ENCODE measurements around the gene SH3GLB2.
"Not testable (repeated sequence)": the region's sequence is repeated elsewhere in the genome, so short reads cannot be mapped to it uniquely, and the experiment has no call there.

SH3GLB2 gene

DNA sequence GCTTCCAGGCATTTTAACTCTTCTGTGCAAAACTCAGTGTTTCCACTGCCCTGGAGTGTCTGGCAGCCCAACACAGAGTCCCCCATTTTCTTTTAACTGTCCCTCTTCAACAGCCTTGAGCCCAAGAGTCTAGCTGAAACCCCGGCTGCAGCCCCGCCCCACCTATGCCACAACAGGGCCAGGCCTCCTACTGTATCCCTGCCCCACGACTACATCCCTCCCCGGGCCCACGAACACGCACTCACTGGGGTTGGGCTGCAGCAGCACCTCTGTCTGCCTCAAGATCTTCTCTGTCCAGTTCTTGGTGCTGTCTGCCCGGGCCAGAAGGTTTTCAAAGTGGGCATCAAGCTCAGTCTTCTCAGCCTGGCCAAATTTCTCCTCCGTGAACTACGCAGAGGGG, 6.1 kb downstream of the SH3GLB2 start:
- DNase-seq (ENCODE audit: low read depth in 2 of 2): no peak

- no peak for DNase-seq (ENCODE audit: low read depth in 2 of 2)
These were observed 7.0 kb downstream of the SH3GLB2 start for GRCh38 chr9:129021091-129021490.

GRCh38 chr9:129014608-129015007, 13.5 kb downstream of the SH3GLB2 start:
- DNase-seq (ENCODE audit: low read depth in 2 of 2): no peak

- DNase-seq (ENCODE audit: low read depth in 2 of 2): no peak
These were observed 14.0 kb downstream of the SH3GLB2 start for GRCh38 chr9:129014124-129014523.

DNA sequence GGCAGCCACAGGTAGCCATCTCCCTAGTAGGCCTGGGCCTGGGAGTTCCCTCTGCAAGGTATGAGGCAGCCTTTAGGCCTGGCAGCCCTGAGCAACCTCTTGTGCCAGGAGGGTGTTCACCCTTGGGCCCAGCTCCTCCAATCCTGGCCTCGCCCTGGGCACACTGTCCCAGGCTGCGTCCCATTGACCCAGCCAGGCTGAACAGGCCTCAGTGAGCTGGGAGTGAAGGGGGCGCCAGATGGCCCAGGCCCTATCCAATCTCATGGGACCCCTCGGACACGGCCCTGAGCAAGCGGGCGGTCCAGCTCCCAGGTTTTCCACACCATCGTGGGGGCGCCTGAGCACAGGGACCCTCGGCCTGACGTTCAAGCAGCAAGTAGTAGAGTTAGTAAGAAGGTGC, 14.5 kb downstream of the SH3GLB2 start:
- no peak for DNase-seq (ENCODE audit: low read depth in 2 of 2)

- no peak for DNase-seq (ENCODE audit: low read depth in 2 of 2)
These were observed 15.2 kb downstream of the SH3GLB2 start for GRCh38 chr9:129012893-129013448.

DNA sequence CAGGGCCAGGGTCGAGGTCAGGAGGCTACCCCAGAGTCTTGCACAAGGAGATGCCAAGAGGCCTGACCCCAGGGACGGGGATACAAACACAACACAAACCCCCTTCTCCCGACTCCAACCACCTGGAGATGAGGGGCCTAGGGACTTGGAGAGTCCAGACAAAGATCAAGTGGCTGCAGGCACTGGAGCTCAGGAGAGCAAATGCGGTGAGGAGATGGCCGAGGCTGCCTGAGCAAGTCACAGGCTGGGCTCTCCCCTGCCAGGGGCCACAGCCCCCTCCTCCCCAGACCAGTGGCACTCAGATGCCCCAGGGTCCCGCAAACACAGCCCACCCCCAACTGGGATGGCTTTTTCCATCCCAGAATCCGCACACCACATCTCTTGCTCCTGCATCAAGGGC, 15.8 kb downstream of the SH3GLB2 start:
- DNase-seq (ENCODE audit: low read depth in 2 of 2): no peak

DNA sequence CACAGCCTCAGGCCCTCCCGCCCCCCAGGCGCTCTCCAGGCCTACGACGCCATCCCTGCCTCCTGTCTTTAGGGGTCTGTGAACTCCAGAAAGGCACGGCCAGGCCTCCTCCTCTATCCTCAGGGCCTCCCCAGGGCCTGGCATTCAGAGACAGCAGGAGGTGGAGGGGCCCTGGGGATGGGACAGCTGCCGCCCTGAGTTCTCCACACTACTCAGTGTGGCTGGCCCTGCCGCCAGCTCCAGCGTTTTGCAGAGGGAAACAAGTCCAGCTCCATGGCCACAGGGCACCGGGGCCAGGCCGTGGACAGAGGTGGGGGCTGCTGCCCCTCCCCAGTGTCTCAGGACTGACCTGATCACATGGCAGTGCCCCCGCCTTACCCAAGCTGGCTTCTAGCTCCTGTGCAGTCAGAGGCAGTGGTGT, 16.4 kb downstream of the SH3GLB2 start:
- no peak for DNase-seq (ENCODE audit: low read depth in 2 of 2)

DNA sequence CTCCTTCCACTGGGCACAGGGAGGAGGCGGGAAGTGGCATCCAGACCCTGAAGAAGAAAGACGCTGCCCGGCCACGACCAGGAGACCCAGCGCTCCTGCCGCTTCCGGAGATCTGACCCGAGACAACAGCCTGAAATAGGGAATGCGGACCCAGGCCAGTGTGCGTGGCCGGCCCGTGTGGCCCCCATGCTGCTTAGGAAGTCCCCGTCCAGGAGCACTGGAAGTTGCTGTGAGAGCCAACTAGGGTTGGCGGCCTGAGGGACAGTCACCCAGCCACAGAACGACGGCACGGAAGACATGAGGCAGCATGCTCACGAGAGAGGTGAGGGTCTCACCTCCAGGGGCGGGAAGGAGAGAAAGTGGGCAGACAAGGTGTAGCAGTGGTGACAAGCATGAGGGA, 17.0 kb downstream of the SH3GLB2 start:
- no peak for DNase-seq (ENCODE audit: low read depth in 2 of 2)

- DNase-seq (ENCODE audit: low read depth in 2 of 2): no peak
These were observed 17.7 kb downstream of the SH3GLB2 start for GRCh38 chr9:129010267-129010975.

GRCh38 chr9:129009584-129010141, 18.5 kb downstream of the SH3GLB2 start:
- no peak for DNase-seq (ENCODE audit: low read depth in 2 of 2)

DNA sequence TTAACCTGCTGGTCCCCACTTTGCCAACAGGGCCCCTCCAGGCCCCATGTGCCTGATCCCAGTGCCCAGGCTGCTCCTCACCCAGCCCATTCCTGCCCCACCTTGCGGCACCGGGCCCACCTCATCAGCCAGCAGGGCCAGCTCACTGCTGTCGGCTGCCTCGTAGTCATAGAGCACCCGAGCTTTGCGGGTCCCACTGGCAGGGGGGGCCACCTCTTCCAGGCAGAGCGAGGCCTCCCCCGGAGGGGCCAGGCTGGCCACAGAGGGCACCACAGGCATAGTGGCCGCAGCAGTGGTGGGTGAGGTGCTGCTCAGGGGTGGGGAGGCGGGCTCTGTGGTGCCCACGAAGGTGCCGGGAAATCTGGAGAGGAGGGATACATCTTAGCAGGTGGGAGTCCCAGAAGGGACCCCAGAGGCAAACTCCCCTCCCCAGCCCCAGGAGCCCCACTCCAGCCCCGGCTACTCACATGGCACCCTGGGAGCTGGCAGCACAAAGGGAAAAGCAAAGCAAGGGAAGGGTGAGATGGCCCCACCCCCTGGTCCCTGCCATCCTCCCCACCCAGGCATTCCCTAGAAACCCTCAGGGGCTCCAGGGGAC, 19.0 kb downstream of the SH3GLB2 start:
- no peak for DNase-seq (ENCODE audit: low read depth in 2 of 2)

DNA sequence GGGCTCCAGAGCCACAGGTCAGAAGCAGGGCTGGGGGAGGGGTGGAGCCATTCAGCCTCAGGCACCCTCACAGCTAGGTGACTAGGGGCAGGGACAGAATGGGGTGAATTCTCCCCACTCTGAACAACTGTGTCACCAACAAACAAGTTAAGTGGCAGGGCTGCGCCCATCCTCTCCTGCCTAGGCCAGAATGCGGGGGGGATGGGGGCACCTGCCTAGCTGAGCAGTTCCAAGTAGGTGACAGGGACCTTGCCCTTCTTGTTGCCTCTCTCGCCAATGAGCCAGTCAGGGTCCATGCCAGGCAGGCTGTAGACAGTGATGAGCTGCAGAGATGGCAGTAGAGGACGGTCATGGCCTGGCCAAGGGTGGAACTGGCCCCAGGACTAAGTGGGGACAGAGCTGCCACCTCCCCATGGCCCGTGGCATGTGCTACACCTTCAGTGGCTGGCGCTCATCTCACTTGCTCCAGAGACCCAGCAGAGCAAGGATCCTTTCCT, 19.6 kb downstream of the SH3GLB2 start:
- DNase-seq (ENCODE audit: low read depth in 2 of 2): no peak

DNA sequence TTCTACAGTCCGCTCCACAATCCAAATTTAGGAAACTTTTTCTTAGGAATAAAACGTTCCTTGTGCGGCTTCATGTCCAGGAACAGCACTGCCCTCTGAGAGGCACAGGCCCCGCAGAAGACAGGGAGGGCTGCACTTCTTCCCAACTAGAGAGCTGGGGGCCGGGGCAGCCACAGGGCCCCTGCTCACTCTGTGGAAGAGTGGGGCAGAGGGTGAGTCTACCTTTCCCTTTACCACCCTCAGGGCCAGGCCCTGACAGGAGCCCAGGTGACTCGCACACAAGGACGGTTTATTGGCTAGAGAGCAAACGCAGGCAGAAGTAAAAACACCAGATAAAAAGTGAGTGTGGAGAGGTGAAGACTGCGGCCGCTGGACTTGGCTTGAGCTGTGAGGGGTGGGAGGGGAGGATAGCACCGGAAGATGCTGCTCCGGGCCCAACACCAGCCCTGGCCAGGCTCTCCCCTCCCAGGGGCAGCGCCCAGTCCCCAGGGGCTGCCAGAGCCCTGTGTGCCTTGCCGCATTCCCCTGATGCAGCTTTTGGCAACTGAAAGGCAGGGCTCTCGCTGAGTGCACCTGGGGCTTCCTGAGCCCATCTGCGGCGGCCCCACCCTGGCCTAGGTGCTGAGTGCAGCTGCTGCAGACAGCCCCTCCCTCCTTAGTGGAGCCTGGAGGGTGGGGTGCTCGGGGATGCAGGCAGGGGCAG, 20.2 kb downstream of the SH3GLB2 start:
- no peak for DNase-seq (ENCODE audit: low read depth in 2 of 2)

DNA sequence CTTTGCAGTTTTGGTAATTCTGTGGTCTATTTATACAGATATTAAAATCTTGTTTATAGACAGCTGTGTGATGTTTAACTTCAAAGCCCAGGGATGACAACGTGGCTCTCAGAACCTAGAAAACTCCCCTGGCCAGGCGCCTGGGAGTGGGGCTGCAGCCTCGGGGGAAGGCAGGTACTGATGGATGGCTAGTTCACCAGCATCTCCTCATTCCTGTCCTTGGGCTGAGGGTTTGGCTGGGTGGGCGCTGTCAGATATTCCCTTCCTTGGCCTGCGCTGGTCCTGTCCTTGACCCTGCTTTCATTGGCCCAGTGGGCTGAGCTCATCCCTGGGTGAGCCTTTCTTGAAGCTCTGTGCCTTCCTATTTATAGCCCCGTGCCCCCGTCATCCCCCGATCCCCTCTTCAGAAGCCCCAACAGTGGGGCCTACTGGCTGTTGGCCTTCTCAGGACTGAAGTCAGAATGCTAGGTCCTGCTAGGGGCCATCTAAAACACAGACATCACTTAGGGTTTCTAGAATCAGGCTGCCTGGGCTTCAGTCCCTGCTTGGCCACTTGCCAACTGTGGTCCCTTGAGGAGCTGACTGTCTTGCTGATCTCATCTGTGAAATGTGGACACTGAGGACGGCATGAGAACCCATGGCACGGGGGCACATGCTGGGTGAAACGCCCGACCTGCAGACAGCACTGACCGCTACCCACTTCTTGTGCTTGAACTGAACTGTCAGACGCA, 20.9 kb downstream of the SH3GLB2 start:
- no peak for DNase-seq (ENCODE audit: low read depth in 2 of 2)

GRCh38 chr9:129006328-129007034, 21.6 kb downstream of the SH3GLB2 start:
- DNase-seq (ENCODE audit: low read depth in 2 of 2): no peak

- DNase-seq (ENCODE audit: low read depth in 2 of 2): no peak
These were observed 22.7 kb downstream of the SH3GLB2 start for GRCh38 chr9:129005336-129005997.

- DNase-seq (ENCODE audit: low read depth in 2 of 2): not testable (repeated sequence)
These were observed 24.0 kb downstream of the SH3GLB2 start for GRCh38 chr9:129004173-129004572.

DNA sequence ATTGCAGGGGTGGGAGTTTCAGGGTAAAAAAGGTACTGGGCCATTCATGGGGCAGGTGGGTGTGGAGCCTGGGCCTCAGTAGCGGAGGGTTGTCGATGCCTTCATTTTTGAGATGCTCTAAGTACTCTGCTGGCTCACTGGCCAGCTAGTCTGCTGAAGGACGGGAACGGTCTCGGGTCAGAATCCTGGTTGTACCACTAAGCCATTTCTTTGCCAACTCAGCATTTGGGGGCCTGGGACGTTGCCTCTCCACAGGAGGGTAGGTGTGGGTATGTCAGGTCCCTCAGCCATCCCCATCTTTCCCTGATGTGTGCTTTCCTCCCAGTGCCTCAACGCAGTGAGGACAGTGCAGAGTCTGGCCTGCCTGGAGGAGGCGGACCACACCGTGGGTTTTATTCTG, 25.1 kb downstream of the SH3GLB2 start:
- no peak for DNase-seq (ENCODE audit: low read depth in 2 of 2)
